Measurements from ENCODE around the gene NCKAP5.

Gene NCKAP5

GRCh38 chr2:133040170-133040569 is 528.1 kb downstream of the NCKAP5 start:
- H3K9ac ChIP-seq, result no peak overlapping the region
- no peaks in the 10 kb centered on the region for H3K36me3 ChIP-seq

GRCh38 chr2:133039531-133039930 is 528.7 kb downstream of the NCKAP5 start:
- no peak for TF ChIP-seq Cebpa-rat (IDR thresholded peaks at IDR 0.05)

More at GRCh38 chr2:133040170-133040569, 528.1 kb downstream of the NCKAP5 start:
- H3K4me3 ChIP-seq, result no peak overlapping the region
- no peak overlapping the region for H3K27ac ChIP-seq
- H3K4me2 ChIP-seq, result no peak overlapping the region
- no peaks in the 10 kb centered on the region for H3K4me1 ChIP-seq
- H4K20me1 ChIP-seq, result no peaks in the 10 kb centered on the region
- H3K9me3 ChIP-seq (replicated peaks in 1 of 11), result peaks cover 0 to 13% (median 0%) of the 10 kb centered on the region in 11 experiments; a peak in 2 of 22 replicates
- H3K27me3 ChIP-seq, result no peaks in the 10 kb centered on the region
- no peak for TF ChIP-seq Cebpa-rat (IDR thresholded peaks at IDR 0.05)

GRCh38 chr2:133026536-133027177 is 541.6 kb downstream of the NCKAP5 start:
- Histone ChIP-seq H3K36me3 (no peaks in the 10 kb centered on the region), H3K9me3 (replicated peaks in 1 of 11) (no peaks in the 10 kb centered on the region)
- no peak for TF ChIP-seq Cebpa-rat (IDR thresholded peaks at IDR 0.05)

More at GRCh38 chr2:133039531-133039930, 528.7 kb downstream of the NCKAP5 start:
- Histone ChIP-seq H3K9ac (no peak overlapping the region), H3K4me3 (no peak overlapping the region), H3K36me3 (no peaks in the 10 kb centered on the region), H4K20me1 (no peaks in the 10 kb centered on the region), H3K4me1 (no peaks in the 10 kb centered on the region), H3K27ac (no peak overlapping the region), H3K9me3 (replicated peaks in 1 of 11) (peaks cover 0 to 13% (median 0%) of the 10 kb centered on the region in 11 experiments; a peak in 2 of 22 replicates), H3K27me3 (no peaks in the 10 kb centered on the region), H3K4me2 (no peak overlapping the region)

GRCh38 chr2:133025004-133025403 is 543.3 kb downstream of the NCKAP5 start:
- H3K27ac ChIP-seq, result no peak overlapping the region
- no peaks in the 10 kb centered on the region for H3K4me1 ChIP-seq
- no peak for TF ChIP-seq Cebpa-rat (IDR thresholded peaks at IDR 0.05)

More at GRCh38 chr2:133026536-133027177, 541.6 kb downstream of the NCKAP5 start:
- Histone ChIP-seq H3K27me3 (no peaks in the 10 kb centered on the region), H3K9ac (no peak overlapping the region), H3K4me3 (no peak overlapping the region), H4K20me1 (no peaks in the 10 kb centered on the region), H3K4me1 (no peaks in the 10 kb centered on the region), H3K27ac (no peak overlapping the region), H3K4me2 (no peak overlapping the region)

GRCh38 chr2:133012847-133013734 is 555.2 kb downstream of the NCKAP5 start:
- Histone ChIP-seq H3K36me3 (no peaks in the 10 kb centered on the region), H4K20me1 (no peaks in the 10 kb centered on the region), H3K4me1 (no peaks in the 10 kb centered on the region), H3K27ac (no peak overlapping the region), H3K4me2 (no peak overlapping the region), H3K9ac (no peak overlapping the region), H3K4me3 (no peak overlapping the region), H3K27me3 (no peaks in the 10 kb centered on the region), H3K9me3 (replicated peaks in 1 of 11) (no peaks in the 10 kb centered on the region)
- TF ChIP-seq Cebpa-rat (IDR thresholded peaks at IDR 0.05), result no peak

More at GRCh38 chr2:133025004-133025403, 543.3 kb downstream of the NCKAP5 start:
- no peak overlapping the region for H3K4me3 ChIP-seq
- H3K9me3 ChIP-seq (replicated peaks in 1 of 11), result no peaks in the 10 kb centered on the region
- no peak overlapping the region for H3K9ac ChIP-seq
- no peak overlapping the region for H3K4me2 ChIP-seq
- no peaks in the 10 kb centered on the region for H3K27me3 ChIP-seq
- H4K20me1 ChIP-seq, result no peaks in the 10 kb centered on the region
- no peaks in the 10 kb centered on the region for H3K36me3 ChIP-seq

- no peaks in the 10 kb centered on the region for H3K36me3 ChIP-seq
- H3K4me3 ChIP-seq, result no peak overlapping the region
- H3K9ac ChIP-seq, result no peak overlapping the region
- H4K20me1 ChIP-seq, result no peaks in the 10 kb centered on the region
- peaks cover 23 to 35% (median 28%) of the 10 kb centered on the region in 11 experiments for H3K9me3 ChIP-seq (replicated peaks in 1 of 11)
- H3K4me1 ChIP-seq, result no peaks in the 10 kb centered on the region
- H3K27me3 ChIP-seq, result no peaks in the 10 kb centered on the region
- no peak overlapping the region for H3K27ac ChIP-seq
- no peak overlapping the region for H3K4me2 ChIP-seq
- no peak for TF ChIP-seq Cebpa-rat (IDR thresholded peaks at IDR 0.05)
Observed at GRCh38 chr2:133004623-133005022, 563.6 kb downstream of the NCKAP5 start.

- no peak for TF ChIP-seq Cebpa-rat (IDR thresholded peaks at IDR 0.05)
- no peaks in the 10 kb centered on the region for H3K36me3 ChIP-seq
- H3K9me3 ChIP-seq (replicated peaks in 1 of 11), result peaks cover 12 to 21% (median 17%) of the 10 kb centered on the region in 11 experiments
- no peaks in the 10 kb centered on the region for H3K27me3 ChIP-seq
- no peak overlapping the region for H3K4me2 ChIP-seq
- no peaks in the 10 kb centered on the region for H3K4me1 ChIP-seq
- H3K4me3 ChIP-seq, result no peak overlapping the region
- no peaks in the 10 kb centered on the region for H4K20me1 ChIP-seq
- H3K9ac ChIP-seq, result no peak overlapping the region
- H3K27ac ChIP-seq, result no peak overlapping the region
Observed at GRCh38 chr2:132999421-132999820, 568.8 kb downstream of the NCKAP5 start.

- no peaks in the 10 kb centered on the region for H3K36me3 ChIP-seq
- H4K20me1 ChIP-seq, result no peaks in the 10 kb centered on the region
- H3K27me3 ChIP-seq, result no peaks in the 10 kb centered on the region
- no peak overlapping the region for H3K4me2 ChIP-seq
- H3K9me3 ChIP-seq (replicated peaks in 1 of 11), result peaks cover under 1 to 9% (median 5%) of the 10 kb centered on the region in 11 experiments; a peak in 17 of 22 replicates
- no peak overlapping the region for H3K27ac ChIP-seq
- H3K4me3 ChIP-seq, result no peak overlapping the region
- no peak overlapping the region for H3K9ac ChIP-seq
- no peak for TF ChIP-seq Cebpa-rat (IDR thresholded peaks at IDR 0.05)
- H3K4me1 ChIP-seq, result no peaks in the 10 kb centered on the region
Observed at GRCh38 chr2:132998221-132998620, 570.0 kb downstream of the NCKAP5 start.

- H3K27ac ChIP-seq, result no peak overlapping the region
- no peaks in the 10 kb centered on the region for H3K9me3 ChIP-seq (replicated peaks in 1 of 11)
- no peak overlapping the region for H3K4me3 ChIP-seq
- H3K4me2 ChIP-seq, result no peak overlapping the region
- H4K20me1 ChIP-seq, result no peaks in the 10 kb centered on the region
- no peak overlapping the region for H3K9ac ChIP-seq
- H3K27me3 ChIP-seq, result no peaks in the 10 kb centered on the region
- H3K4me1 ChIP-seq, result no peaks in the 10 kb centered on the region
- no peaks in the 10 kb centered on the region for H3K36me3 ChIP-seq
- TF ChIP-seq Cebpa-rat (IDR thresholded peaks at IDR 0.05), result no peak
Observed at GRCh38 chr2:132991471-132992045, 576.7 kb downstream of the NCKAP5 start.

All from BLaER1 treated with 17β-estradiol and CSF1 and Interleukin-3, amounts not matched to agents 10 nM and 100 nM (cell line).